ENCODE measurements around the gene GPANK1.

GPANK1 gene

GRCh38 chr6:31636698-31637596, 27.9 kb downstream of the GPANK1 start:
- DNase-seq: no peak

DNA sequence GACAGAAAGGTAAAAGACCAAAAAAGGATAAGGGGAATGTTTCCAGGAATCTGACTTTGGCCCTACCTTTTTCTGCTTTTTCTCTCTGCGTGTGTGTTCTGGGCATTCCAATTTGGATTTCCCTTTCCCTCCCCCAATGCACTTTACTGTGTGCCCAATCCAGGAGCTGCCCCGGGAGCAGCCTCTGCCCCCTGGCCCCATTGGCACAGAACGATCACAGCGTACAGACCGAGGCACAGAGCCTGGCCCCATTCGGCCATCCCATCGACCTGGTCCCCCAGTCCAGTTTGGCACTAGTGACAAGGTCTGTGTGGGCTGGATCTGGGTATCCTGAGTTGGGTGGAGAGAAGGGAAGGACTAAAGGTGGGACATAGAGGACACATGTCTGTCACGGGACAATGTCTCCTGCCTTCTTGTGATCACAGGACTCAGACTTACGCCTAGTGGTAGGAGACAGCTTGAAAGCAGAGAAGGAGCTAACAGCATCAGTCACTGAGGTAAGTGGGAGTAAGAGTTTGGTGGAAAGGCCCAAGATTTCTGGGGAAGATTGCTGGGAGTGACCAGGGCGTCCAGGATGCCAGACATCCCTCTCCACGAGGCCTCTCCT, 29.7 kb downstream of the GPANK1 start:
- DNase-seq: no peak

DNA sequence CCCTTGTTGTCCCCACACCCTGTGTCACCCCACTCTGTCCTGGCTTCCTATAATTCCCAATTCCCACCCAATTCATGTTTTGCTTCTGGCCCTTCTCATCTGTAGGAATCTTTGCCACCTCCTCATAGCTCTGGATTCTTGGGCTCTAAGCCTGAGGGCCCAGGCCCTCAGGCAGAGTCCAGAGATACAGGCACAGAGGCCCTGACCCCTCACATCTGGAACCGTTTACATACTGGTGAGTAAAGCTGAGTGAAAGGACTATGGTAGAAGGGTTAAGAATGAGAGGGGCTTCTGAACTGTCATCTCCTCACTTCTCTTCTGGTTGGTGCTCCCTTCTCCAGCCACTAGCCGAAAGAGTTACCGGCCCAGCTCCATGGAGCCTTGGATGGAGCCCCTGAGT, 30.7 kb downstream of the GPANK1 start:
- no peak for DNase-seq

GRCh38 chr6:31633447-31633846, 31.4 kb downstream of the GPANK1 start:
- DNase-seq: no peak

DNA sequence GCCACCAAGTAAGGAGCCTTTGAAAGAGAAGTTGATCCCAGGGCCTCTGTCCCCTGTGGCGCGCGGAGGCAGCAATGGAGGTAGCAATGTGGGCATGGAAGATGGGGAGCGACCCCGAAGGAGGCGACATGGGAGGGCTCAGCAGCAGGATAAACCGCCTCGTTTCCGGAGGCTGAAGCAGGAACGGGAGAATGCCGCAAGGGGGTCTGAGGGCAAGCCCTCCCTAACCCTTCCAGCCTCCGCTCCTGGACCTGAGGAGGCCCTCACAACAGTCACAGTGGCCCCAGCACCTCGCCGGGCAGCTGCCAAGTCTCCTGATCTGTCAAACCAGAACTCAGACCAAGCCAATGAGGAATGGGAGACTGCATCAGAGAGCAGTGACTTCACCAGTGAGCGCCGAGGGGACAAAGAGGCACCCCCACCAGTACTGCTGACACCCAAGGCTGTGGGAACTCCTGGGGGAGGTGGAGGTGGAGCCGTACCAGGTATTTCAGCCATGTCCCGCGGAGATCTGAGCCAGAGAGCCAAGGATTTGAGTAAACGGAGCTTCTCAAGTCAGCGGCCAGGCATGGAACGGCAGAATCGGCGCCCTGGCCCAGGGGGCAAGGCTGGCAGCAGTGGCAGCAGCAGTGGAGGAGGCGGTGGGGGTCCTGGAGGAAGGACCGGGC, 32.4 kb downstream of the GPANK1 start:
- DNase-seq: no peak

DNA sequence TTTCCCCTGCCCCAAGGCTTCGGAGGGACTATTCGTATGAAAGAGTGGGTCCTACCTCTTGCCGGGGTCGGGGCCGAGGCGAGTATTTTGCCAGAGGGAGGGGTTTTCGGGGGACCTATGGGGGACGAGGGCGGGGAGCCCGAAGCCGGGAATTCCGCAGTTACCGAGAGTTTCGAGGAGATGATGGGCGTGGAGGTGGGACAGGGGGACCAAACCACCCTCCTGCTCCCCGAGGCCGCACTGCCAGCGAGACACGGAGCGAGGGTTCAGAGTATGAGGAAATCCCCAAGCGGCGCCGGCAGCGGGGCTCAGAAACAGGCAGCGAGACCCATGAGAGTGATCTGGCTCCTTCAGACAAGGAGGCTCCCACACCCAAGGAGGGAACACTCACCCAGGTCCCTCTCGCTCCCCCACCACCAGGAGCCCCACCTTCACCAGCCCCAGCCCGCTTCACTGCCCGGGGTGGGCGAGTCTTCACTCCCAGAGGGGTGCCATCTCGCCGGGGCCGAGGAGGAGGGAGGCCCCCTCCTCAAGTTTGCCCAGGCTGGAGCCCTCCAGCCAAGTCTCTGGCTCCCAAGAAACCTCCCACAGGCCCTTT, 33.0 kb downstream of the GPANK1 start:
- no peak for DNase-seq

DNA sequence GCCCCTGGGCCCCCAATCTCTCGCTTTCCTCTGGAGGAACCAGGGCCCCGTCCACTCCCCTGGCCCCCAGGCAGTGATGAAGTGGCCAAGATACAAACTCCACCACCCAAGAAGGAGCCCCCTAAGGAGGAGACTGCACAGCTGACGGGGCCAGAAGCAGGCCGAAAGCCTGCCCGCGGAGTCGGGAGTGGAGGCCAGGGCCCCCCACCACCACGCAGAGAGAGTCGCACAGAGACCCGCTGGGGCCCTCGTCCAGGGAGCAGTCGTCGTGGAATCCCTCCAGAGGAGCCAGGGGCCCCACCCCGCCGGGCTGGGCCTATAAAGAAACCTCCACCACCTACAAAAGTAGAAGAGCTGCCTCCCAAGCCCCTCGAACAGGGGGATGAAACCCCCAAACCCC, 33.6 kb downstream of the GPANK1 start:
- DNase-seq: no peak

DNA sequence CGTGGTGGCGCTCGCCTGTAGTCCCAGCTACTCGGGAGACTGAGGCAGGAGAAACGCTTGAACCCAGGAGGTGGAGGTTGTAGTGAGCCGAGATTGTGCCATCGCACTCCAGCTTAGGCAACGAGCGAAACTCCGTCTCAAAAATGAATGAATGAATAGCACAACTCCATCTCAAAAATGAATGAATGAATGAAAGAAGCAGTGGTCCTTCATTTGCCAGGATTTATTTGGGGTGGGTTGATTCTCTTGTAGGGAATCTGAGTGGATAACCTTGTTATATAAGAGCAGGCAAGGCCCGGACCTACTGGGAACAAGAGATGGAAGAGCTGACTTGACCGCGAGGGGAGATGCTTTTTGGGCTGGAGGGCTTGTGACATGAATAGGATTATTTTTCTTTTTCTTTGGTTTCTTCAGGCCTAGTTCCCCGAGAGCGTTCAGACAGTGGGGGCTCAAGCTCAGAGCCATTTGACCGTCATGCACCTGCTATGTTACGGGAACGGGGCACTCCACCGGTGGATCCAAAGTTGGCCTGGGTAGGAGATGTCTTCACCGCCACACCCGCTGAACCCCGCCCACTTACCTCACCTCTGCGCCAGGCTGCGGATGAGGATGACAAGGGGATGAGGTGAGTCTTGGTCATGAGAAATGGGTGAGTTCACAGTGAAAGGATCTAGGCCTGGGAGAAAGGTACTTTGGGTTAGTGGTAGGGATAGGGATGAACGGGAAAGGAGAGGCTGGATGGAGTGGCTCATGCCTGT, 34.4 kb downstream of the GPANK1 start:
- no peak for DNase-seq

DNA sequence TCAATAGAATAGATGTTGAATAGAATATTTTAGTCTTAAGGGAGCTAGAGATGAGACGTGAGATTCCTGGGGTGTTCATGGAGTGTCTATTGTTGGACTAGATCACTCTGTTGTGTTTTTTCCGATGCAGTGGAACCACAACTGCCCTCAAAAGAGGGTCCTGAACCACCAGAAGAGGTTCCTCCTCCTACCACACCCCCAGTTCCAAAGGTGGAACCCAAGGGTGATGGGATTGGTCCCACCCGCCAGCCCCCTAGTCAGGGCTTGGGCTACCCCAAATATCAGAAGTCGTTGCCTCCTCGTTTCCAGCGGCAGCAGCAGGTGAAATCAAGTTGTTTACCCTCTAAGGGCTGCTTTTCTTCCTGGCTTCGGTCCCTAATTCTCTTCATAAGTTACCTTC, 35.8 kb downstream of the GPANK1 start:
- DNase-seq: no peak

DNA sequence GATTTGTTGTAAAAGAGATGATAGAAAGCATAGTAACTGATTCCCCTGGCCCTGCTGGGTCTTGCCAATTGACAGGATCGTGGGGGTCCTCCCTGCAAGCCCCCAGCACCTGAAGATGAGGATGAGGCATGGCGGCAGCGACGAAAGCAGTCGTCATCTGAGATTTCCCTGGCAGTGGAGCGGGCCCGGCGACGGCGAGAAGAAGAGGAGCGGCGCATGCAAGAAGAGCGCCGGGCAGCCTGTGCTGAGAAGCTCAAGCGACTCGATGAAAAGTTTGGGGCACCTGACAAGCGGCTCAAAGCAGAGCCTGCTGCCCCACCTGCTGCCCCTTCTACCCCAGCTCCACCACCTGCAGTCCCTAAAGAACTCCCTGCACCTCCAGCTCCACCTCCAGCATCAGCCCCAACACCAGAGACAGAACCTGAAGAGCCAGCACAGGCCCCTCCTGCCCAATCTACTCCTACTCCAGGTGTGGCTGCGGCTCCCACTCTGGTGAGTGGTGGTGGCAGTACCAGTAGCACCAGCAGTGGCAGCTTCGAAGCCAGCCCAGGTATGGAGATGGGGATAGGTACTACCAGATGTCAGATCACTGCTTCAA, 37.0 kb downstream of the GPANK1 start:
- no peak for DNase-seq

DNA sequence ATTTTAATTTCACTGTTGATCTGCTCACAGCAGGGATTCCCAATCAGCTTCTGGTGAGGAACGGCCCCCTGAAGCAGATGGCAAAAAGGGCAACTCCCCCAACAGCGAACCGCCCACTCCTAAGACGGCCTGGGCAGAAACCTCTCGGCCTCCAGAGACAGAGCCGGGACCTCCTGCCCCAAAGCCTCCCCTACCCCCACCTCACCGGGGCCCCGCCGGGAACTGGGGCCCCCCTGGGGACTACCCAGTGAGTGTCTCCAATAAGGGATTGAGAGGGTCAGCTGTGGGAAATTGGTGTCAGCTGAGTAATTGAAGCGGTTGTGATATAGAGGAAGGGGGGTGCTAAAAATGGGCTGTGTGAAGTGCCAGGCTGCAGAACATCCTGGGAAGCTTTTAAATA, 37.8 kb downstream of the GPANK1 start:
- no peak for DNase-seq

DNA sequence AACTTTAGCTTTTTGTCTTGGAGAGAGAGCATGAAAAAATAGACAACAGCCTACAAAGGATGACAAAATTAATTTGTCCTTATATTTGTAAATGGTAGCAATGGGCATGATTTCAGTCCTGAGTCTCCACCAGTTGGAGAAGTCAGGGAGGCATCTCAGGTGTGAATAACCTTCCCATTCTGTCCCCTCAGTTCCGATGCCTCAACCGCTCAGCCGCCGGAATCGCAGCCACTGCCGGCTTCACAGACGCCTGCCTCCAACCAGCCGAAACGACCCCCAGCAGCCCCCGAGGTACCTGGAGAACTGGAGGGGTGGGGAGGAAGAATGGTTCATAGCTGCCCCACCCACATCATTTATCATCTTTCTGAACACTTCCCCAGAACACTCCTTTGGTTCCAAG, 40.7 kb downstream of the GPANK1 start:
- no peak for DNase-seq

DNA sequence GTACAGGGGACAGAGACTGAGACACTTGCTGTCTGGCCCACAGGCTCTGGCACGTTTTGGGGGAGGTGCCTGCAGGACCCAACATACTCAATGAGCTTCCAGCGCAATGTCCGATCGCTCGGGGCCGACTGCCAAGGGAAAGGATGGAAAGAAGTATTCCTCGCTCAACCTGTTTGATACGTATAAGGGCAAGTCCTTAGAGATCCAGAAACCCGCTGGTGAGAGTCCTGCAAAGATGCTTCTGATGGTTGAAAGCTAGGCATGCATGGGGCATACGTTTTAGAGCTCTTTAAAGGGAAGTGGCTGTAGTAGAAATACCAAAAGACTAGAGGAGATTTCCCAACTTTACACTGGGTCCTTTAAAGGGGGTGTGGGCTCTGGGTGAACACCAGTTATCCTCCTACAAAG, 42.1 kb downstream of the GPANK1 start:
- DNase-seq: no peak

DNA sequence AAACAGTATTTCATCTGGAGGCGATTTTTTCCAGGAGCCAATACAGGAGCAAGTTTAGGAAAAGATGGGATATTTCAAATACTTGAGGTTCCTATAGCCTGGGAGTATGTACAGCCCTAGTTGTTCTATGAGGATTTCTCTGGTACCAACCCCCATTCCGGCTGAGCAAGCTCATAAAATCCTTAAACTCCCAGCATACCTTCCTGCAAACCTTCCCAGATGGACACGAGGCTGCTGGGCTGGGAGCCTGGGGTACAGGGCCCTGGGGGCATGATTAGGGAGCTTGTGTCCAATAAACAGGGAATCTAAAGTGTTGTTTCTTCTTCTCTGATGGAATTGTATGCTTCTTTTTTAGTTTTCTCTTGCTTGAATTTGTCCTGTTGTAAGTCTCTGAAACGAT, 42.8 kb downstream of the GPANK1 start:
- DNase-seq: no peak

GRCh38 chr6:31621320-31621939, 43.4 kb downstream of the GPANK1 start:
- DNase-seq: no peak

GRCh38 chr6:31620586-31621319, 44.0 kb downstream of the GPANK1 start, which contains the start of gene PRRC2A:
TSS of gene PRRC2A (plus strand) at chr6:31620715. CDS start at chr6:31622790, 2,075 bp downstream.
- DNase-seq: peak; percentile 99

DNA sequence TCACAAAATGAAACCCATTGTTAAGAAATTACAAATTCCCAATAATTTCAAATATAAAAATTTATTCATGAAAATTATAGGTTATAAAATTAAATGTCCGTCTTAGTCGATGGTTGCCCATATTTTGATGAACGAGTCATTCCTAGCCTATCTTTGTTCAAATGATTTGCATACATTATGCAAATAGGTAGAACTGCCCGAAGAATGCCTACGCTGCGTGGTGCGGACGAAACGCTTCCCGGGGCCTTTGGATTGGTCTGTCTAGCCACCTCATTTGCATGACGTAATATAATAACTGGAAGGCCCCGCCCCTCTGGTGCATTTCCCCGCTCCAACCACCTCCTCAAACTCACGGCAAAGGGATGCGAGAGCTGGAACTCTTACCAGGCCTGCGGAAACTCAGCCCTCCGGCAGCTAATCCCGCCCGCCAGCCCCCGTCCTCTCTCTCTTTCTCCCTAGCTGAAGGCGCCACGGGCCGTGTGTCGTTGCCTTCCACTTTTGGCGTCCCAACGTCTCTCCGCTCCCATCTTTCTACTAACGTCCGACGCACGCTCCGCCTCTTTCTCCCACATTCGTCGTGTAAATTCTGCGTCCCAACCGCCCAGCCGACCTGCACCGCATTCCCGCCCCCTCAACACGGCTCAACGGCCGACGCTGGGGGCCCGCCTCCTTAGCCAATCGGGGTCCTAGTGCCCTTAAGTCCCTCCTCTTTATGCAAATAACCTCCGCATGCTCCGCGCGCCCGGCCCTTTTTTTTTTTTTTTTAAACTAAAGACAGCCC, 44.8 kb downstream of the GPANK1 start:
- DNase-seq: peak; percentile 99

DNA sequence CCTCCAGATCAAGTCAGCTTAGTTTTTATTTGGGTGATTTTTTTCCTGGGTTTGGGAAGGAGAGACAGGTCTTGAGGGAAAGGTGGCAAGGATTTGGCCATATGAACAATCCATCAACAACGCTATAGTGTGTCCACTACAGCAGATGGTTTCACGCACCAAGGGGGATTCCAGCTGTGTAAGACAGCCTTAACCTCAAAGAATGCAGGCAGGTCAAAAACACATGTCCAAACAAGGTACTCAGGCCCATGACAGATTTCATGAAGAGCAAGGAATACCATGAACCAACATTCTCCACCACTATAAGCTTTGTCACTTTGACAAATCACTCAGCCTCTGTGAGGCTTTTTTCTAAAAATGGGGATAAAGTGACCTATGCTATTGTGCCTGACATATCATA, 47.8 kb downstream of the GPANK1 start:
- no peak for DNase-seq

- DNase-seq: peak; percentile 65
Observed at GRCh38 chr6:31615748-31616147, 49.0 kb downstream of the GPANK1 start.

Data from KG1 (cell line).